ENCODE measurements around the gene PDXP. TPM values are rescaled to one million over a fixed set of nuclear protein-coding genes. Genes with fewer than 3 reads are reported as not detected.
A peak's percentile ranks its signal among the peaks of the same experiment; 100 is the strongest.

Gene PDXP
- total and polyA plus RNA-seq, 9 of the 15 experiments (the other 6 are each of a cell fraction or from before 2014, with no cell fraction given): 7.9 to 54.2 (median 38.8) TPM

DNA sequence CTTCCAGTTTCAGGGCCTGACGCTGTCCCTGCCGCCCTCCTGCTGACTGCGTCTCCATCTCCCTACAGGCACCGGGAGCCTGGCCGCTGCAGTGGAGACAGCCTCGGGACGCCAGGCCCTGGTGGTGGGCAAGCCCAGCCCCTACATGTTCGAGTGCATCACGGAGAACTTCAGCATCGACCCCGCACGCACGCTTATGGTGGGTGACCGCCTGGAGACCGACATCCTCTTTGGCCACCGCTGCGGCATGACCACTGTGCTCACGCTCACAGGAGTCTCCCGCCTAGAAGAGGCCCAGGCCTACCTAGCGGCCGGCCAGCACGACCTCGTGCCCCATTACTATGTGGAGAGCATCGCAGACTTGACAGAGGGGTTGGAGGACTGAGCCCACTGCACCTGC is 7.0 kb downstream of the PDXP start:
- Histone ChIP-seq H3K4me2 (ENCODE audit: insufficient read depth, low read length) (no peak overlapping the region), H3K79me2 (ENCODE audit: control insufficient read depth, insufficient read depth, low read length) (peaks cover 49% of the 10 kb centered on the region), H4K20me1 (replicated peaks; ENCODE audit: control insufficient read depth, insufficient read depth, low read length) (peaks cover 11% of the 10 kb centered on the region), H3K4me1 (replicated peaks in 1 of 2; ENCODE audit: control insufficient read depth in 2 of 2, insufficient read depth in 2 of 2, low read length in 2 of 2) (peaks cover 12 to 22% of the 10 kb centered on the region in 2 experiments; a peak in 4 of 5 replicates), H2AFZ (ENCODE audit: low read depth, low read length) (no peak overlapping the region), H3K9me3 (replicated peaks; ENCODE audit: control insufficient read depth, insufficient read depth, low read depth, low read length) (no peaks in the 10 kb centered on the region), H3K27me3 (ENCODE audit: control insufficient read depth in 2 of 2, insufficient read depth in 2 of 2, low read length in 2 of 2) (no peaks in the 10 kb centered on the region), H3K9ac (ENCODE audit: insufficient read depth in 1 of 2, low read depth in 2 of 2, low read length in 2 of 2) (no peak overlapping the region; a peak in 1 of 4 replicates), H3K4me3 (no peak overlapping the region), H3K9me1 (ENCODE audit: control insufficient read depth, insufficient read depth, low read length) (no peaks in the 10 kb centered on the region), H3K27ac (ENCODE audit: extremely low read depth, low read depth, low read length) (no peak overlapping the region), H3K36me3 (ENCODE audit: control insufficient read depth, insufficient read depth, low read length) (peaks cover 50% of the 10 kb centered on the region; the same call in 2 of the 3 replicates)
- no TSS peak for BruUV-seq (replicated peaks)
- no peak for FAIRE-seq
- in situ Hi-C loops (cut with MboI) (no loop called here), intact Hi-C loops (cut with micrococcal nuclease) (no loop called here)
- peak in 1 of 4 experiments; percentile 2 for DNase-seq (ENCODE audit: extremely low read depth in 1 of 4, low spot score in 3 of 4)
- ChIA-PET CTCF (ENCODE audit: low intra/inter-chr PET ratio) (no interaction called here), POLR2A (no interaction called here)
- ATAC-seq: no peak
- TF ChIP-seq POLR2G (IDR thresholded peaks at IDR 0.05; ENCODE audit: low read depth, low read length): peak; percentile 63
- no peak for TF ChIP-seq ZNF780A (CRISPR knock-in tag; IDR thresholded peaks at IDR 0.05)
- TF ChIP-seq KDM2B (CRISPR knock-in tag; IDR thresholded peaks at IDR 0.05): no peak
- no peak for TF ChIP-seq NCOA2 (IDR thresholded peaks at IDR 0.05; ENCODE audit: partially characterized antibody in 2 of 2)
- TF ChIP-seq PHB (CRISPR knock-in tag; IDR thresholded peaks at IDR 0.05): no peak
- TF ChIP-seq RBFOX2 (IDR thresholded peaks at IDR 0.05; ENCODE audit: low read depth, low read length): 0 out of 2 replicates have a peak, but pooled peaks have one; percentile 41
- no peak for TF ChIP-seq CXXC5 (CRISPR knock-in tag; IDR thresholded peaks at IDR 0.05)
- no peak for TF ChIP-seq ZNF121 (CRISPR knock-in tag; conservative IDR thresholded peaks at IDR 0.05)
- no peak for TF ChIP-seq MCM2 (IDR thresholded peaks at IDR 0.05; ENCODE audit: low read depth)
- TF ChIP-seq ZNF436 (CRISPR knock-in tag; IDR thresholded peaks at IDR 0.05): no peak
- TF ChIP-seq, protein P1, sequence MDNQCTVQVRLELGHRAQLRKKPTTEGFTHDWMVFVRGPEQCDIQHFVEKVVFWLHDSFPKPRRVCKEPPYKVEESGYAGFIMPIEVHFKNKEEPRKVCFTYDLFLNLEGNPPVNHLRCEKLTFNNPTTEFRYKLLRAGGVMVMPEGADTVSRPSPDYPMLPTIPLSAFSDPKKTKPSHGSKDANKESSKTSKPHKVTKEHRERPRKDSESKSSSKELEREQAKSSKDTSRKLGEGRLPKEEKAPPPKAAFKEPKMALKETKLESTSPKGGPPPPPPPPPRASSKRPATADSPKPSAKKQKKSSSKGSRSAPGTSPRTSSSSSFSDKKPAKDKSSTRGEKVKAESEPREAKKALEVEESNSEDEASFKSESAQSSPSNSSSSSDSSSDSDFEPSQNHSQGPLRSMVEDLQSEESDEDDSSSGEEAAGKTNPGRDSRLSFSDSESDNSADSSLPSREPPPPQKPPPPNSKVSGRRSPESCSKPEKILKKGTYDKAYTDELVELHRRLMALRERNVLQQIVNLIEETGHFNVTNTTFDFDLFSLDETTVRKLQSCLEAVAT (IDR thresholded peaks at IDR 0.05): no peak
- TF ChIP-seq EHMT2 (IDR thresholded peaks at IDR 0.05): no peak
- no peak for TF ChIP-seq ZNF212 (CRISPR knock-in tag; IDR thresholded peaks at IDR 0.05)
- TF ChIP-seq, protein P2, sequence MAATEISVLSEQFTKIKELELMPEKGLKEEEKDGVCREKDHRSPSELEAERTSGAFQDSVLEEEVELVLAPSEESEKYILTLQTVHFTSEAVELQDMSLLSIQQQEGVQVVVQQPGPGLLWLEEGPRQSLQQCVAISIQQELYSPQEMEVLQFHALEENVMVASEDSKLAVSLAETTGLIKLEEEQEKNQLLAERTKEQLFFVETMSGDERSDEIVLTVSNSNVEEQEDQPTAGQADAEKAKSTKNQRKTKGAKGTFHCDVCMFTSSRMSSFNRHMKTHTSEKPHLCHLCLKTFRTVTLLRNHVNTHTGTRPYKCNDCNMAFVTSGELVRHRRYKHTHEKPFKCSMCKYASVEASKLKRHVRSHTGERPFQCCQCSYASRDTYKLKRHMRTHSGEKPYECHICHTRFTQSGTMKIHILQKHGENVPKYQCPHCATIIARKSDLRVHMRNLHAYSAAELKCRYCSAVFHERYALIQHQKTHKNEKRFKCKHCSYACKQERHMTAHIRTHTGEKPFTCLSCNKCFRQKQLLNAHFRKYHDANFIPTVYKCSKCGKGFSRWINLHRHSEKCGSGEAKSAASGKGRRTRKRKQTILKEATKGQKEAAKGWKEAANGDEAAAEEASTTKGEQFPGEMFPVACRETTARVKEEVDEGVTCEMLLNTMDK (IDR thresholded peaks at IDR 0.05; ENCODE audit: borderline replicate concordance, insufficient read depth, low read depth, low read length, poor library complexity, severe bottlenecking): no peak
- TF ChIP-seq, protein P3, sequence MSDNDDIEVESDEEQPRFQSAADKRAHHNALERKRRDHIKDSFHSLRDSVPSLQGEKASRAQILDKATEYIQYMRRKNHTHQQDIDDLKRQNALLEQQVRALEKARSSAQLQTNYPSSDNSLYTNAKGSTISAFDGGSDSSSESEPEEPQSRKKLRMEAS (CRISPR knock-in tag; IDR thresholded peaks at IDR 0.05): no peak
- WGBS (ENCODE audit: insufficient coverage, low coverage, missing lambda C conversion rate): 95% methylated on average over 14 of the region's 24 CpGs
